ENCODE data around the gene MTHFSD.

DNA sequence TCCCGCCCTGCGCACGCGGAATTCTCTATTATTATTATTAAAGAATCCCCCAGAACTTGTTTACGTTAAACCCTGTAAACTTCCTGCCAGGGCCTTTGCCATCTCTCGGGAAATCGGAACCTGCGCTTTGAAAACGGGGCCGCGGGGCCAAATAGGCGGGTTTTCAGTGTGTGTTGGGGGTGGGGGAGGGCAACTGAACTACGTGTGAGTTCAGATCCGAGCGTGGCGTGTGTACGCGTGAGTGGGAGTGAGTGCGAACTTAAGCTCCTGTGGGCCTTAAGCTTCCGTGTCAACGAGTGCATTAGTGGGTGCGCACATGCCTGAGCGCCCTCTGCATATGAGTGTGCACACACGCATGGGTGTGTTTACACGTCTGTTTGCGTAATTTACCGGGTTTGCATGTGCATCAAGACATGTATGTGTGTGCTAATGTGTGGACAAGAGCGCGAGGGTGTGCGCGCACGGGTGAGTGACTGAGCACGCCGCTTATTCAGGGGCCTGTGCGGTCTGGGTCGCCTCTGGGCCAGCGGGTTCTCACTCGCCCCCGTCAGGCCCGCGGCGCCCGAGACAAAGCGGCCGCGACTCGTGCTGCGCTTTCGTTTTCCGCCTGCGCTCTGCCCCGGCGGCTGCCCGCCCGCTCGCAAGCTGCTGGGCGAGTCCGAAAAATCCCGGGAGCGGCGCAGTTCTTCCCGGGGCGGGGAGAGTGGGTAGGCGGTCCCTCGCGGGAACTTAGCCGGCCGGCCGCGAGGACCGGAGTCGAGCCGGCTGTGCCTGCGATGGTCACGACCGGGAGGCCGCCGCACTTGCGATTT, 45.9 kb downstream of the MTHFSD start:
- TF ChIP-seq, protein P1, sequence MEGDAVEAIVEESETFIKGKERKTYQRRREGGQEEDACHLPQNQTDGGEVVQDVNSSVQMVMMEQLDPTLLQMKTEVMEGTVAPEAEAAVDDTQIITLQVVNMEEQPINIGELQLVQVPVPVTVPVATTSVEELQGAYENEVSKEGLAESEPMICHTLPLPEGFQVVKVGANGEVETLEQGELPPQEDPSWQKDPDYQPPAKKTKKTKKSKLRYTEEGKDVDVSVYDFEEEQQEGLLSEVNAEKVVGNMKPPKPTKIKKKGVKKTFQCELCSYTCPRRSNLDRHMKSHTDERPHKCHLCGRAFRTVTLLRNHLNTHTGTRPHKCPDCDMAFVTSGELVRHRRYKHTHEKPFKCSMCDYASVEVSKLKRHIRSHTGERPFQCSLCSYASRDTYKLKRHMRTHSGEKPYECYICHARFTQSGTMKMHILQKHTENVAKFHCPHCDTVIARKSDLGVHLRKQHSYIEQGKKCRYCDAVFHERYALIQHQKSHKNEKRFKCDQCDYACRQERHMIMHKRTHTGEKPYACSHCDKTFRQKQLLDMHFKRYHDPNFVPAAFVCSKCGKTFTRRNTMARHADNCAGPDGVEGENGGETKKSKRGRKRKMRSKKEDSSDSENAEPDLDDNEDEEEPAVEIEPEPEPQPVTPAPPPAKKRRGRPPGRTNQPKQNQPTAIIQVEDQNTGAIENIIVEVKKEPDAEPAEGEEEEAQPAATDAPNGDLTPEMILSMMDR (IDR thresholded peaks at IDR 0.05; ENCODE audit: borderline replicate concordance, extremely low read depth, low read length, poor library complexity, severe bottlenecking), result no peak
- no peak for TF ChIP-seq EZH2 (IDR thresholded peaks at IDR 0.05; ENCODE audit: borderline replicate concordance, low read depth, low read length, severe bottlenecking)

All from DND-41 (cell line).